SK-N-MC (cell line): ENCODE results near the gene KHDC3L.

ENCODE experiments used
- EZH2 ChIP-seq: fragments of 200-600 bp; sonication (generic); IDR thresholded peaks from one replicate; pipeline ENCODE4 v1.6.1; 2017; ENCODE audit warnings: antibody characterized with exemption
- FOXP2 ChIP-seq: optimal IDR thresholded peaks from 2 replicates; pipeline ENCODE3; 2011; ENCODE audit warnings: mild to moderate bottlenecking, moderate library complexity; ENCODE audit not compliant: insufficient read depth; ENCODE audit errors: extremely low read length, control extremely low read depth

GRCh38 chr6:73364549-73364948 lies 2.1 kb downstream of the KHDC3L start:
- TF ChIP-seq EZH2 = no peak
- no peak for TF ChIP-seq FOXP2
